AG04450 (cell line): ENCODE data around the gene ZNF385C. TPM values are rescaled to one million over a fixed set of nuclear protein-coding genes. Genes with fewer than 3 reads are reported as not detected.

Experiments used
- CTCF ChIA-PET: fragments of 300-600, 350-600 bp; formaldehyde crosslinking; extraction: SDS; loops from one replicate; lab custom pipeline; 2022; ENCODE audit warnings: antibody characterized with exemption, inconsistent platforms; lab: Charles Lee
- POLR2A ChIA-PET: fragments of 350-600 bp; formaldehyde crosslinking; extraction: SDS; loops from one replicate; lab custom pipeline; 2021; ENCODE audit warnings: antibody characterized with exemption, inconsistent platforms; lab: Yijun Ruan, JAX
- DNase-seq: peaks from one replicate; pipeline ENCODE4 v3.0.0-alpha.2; 2011; ENCODE audit warnings: low read depth, low spot score
- H3K27ac ChIP-seq: one replicate; pipeline ENCODE4 v1.5.1; 2012; ENCODE audit warnings: low read depth, low read length, control low read depth
- H3K27me3 ChIP-seq: one replicate; pipeline ENCODE4 v1.6.0; 2012; ENCODE audit warnings: low read length; ENCODE audit not compliant: control insufficient read depth, insufficient read depth
- H3K4me3 ChIP-seq: 2 replicates; pipeline ENCODE4 v1.5.1; 2011; ENCODE audit warnings: mild to moderate bottlenecking, low read depth, low read length, control low read depth
- H3K9me3 ChIP-seq: 2 replicates; pipeline ENCODE4 v1.5.1; 2012; ENCODE audit warnings: low read length; ENCODE audit not compliant: control insufficient read depth, insufficient read depth
- CTCF ChIP-seq: IDR thresholded peaks from 2 replicates; pipeline ENCODE4 v1.5.1; 2011; ENCODE audit warnings: low read depth, low read length, control low read depth, inconsistent platforms
- polyA plus RNA-seq: library from polyadenylated mRNA; depleted of rRNA; stranded (reverse); fragments of >200 nt; gene quantifications from 2 replicates; pipeline ENCODE4 v1.2.3, GENCODE V29; 2011

The ZNF385C gene
- polyA plus RNA-seq, 1 experiment = not detected

DNA sequence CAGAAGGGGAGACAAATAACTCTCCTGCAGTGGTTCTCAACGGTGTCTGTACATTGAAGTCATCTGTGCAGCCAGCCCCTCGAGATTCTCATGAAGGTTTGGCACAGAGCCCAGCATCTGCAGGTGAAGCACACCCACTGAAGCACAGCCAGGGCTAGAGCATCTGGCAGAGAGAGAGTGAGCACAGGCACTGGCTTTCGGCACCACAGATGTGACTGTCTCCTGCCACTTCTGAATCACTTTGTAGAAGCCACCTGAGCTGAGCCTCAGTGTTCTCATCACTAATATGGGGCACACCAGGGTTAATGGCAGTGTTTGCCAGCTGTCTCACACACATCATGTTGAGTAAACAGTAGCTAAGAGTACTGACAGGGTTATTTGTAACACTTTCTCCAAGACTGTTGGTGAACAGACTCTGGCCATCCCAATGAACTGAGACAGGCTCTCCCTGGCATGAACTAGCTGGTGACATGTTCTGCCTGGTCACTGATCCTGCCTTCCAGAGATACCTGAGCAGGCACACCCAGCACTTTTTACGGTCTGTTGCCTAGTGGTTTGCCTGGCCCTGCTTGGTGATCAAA is 35.3 kb upstream of the ZNF385C start:
- no peak for TF ChIP-seq CTCF
- DNase-seq = no peak
- ChIA-PET POLR2A (no interaction called here), CTCF (no interaction called here)
- H3K4me3 ChIP-seq = no peak overlapping the region
- H3K9me3 ChIP-seq = no peaks in the 10 kb centered on the region
- H3K27ac ChIP-seq = peak overlapping the region; percentile 57
- H3K27me3 ChIP-seq = no peaks in the 10 kb centered on the region

DNA sequence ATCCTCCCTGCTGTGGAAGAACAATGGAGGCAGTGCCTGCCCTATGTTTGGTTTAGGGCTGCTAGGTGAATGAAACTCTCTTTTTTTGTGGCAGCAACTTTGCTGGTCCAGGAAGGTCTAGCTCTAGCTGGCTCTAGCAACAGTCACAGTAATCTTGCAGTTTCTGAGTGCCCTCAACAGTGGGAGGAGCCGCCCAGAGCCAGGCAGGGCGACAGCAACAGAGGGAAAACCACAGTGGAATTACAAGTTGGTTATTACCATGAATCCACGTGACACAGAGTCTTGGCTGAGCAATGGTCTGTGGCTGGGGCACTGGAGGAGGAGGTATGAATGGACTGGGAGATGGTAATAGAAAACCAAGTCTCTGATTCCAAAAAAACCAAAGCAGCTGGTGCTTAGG is 34.7 kb upstream of the ZNF385C start:
- Histone ChIP-seq H3K27ac (peak overlapping the region; percentile 57), H3K27me3 (no peaks in the 10 kb centered on the region), H3K9me3 (no peaks in the 10 kb centered on the region), H3K4me3 (no peak overlapping the region)
- no peak for TF ChIP-seq CTCF
- DNase-seq = no peak
- POLR2A ChIA-PET = no interaction called here
- CTCF ChIA-PET = no interaction called here

GRCh38 chr17:42131981-42132432 is 33.7 kb upstream of the ZNF385C start:
- no peaks in the 10 kb centered on the region for H3K9me3 ChIP-seq
- POLR2A ChIA-PET = no interaction called here

DNA sequence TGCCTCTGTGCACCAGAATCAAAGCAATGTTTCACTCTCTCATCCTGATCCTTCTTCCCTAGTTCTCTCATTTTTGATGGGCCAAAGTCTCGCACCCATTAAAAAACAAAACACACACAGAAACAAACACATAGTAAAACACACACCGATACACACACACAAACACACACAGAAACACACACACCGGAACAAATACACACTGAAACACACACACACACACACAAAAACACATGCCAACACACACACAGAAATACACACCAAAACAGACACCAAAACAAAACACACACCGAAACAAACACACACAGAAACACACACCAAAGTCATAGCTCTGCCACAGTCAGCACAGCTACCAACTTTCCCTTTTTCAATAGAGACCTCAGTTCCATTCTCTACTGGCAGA is 33.0 kb upstream of the ZNF385C start:
- Histone ChIP-seq H3K4me3 (no peak overlapping the region), H3K27me3 (no peaks in the 10 kb centered on the region), H3K27ac (no peak overlapping the region), H3K9me3 (no peaks in the 10 kb centered on the region)
- POLR2A ChIA-PET = no interaction called here
- CTCF ChIA-PET = no interaction called here
- TF ChIP-seq CTCF = no peak
- no peak for DNase-seq

More at GRCh38 chr17:42131981-42132432, 33.7 kb upstream of the ZNF385C start:
- no peaks in the 10 kb centered on the region for H3K27me3 ChIP-seq
- CTCF ChIA-PET = no interaction called here
- no peak overlapping the region for H3K4me3 ChIP-seq
- DNase-seq = no peak
- TF ChIP-seq CTCF = no peak
- H3K27ac ChIP-seq = no peak overlapping the region

DNA sequence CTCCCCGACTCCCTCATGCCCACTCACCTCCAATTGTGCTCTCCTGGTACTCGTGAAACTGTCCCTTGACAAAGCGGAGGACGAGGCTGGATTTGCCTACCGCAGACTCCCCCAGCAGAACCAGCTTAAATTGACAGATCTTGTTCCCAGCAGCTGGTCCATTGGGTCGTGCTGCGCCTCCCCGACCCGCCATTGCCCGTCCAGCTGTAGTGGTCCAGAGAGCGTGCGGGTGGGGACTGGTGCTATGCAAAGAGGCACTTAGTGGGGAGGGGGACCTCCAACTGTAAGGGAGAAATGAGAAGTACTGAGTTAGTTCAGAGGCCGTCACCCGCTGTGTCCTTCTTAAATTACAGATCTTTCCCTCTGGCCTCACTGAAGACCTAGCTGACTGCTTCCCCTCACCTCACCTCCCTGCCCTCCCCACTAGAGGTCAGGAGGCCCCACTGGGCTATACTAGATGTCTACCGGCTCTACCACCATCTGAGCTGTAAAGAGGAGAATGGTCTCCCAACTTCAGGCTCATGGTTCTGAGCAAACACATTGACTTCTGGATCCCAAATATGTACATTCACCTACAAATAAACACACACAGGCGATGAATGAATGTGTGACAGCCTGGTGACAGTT is 32.1 kb upstream of the ZNF385C start:
- no peak for DNase-seq
- H3K9me3 ChIP-seq = no peaks in the 10 kb centered on the region
- H3K4me3 ChIP-seq = no peak overlapping the region
- POLR2A ChIA-PET = no interaction called here
- no peaks in the 10 kb centered on the region for H3K27me3 ChIP-seq
- CTCF ChIA-PET = no interaction called here
- TF ChIP-seq CTCF = no peak
- no peak overlapping the region for H3K27ac ChIP-seq
